NCI-H2081 treated with DMSO at 0.1 percent for 48 hours (cell line): Measurements from ENCODE around the gene RBPJ.
"Not testable (repeated sequence)": the region's sequence is repeated elsewhere in the genome, so short reads cannot be mapped to it uniquely, and the experiment has no call there.

ENCODE experiments used
- DNase-seq: peaks from one replicate; lab custom pipeline; 2025; lab: John Stamatoyannopoulos, UW

Gene RBPJ

DNA sequence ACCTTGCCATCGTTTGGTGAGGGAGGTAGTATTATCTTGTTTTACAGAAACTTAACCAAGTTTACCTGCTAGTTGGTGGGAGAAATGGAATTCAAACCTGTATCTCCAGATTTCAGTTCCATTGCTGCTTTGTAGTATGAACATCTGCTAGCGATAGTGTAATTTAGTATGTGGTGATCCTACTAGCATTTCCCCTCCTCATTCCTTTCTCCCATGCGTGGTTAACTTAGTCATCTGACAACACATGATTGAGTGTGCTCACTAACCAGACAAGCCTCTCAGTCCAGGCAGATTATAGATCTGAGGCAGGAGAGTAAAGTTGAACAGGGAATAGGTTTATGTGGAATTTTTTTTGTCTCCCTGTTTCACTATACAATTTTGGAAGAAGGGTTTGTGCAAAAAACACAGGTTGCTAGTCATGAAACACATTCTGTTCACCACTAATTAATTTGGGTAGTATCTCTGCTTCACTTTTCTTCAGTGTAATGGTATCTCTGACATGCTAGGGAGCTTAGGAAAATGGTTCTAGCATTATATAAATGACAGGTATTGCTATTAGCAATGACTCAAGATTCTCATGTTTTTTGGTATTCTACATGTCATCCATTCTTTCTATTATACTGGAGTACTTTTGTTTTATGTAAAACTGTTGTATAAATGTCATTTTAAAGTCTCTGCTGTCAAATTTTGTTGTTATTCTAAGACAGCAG is 21.7 kb downstream of the RBPJ start:
- DNase-seq = no peak

DNA sequence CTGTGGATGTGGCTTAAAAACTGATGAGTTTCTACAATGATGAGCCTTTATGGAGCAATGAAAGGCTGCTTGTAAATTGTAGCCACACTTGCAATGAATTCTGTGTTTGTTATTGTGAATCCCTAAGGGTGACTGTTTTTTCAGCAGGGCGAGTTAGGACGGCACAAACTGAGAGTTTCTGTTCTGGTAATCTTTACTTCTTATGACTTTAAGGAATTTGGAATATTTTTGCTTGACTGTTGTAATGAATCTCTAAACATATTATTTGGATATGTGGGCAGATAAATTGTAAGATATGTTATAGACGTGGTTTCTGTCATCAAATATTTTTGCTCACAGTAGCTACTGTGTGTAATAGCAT is 22.2 kb downstream of the RBPJ start:
- no peak for DNase-seq

DNA sequence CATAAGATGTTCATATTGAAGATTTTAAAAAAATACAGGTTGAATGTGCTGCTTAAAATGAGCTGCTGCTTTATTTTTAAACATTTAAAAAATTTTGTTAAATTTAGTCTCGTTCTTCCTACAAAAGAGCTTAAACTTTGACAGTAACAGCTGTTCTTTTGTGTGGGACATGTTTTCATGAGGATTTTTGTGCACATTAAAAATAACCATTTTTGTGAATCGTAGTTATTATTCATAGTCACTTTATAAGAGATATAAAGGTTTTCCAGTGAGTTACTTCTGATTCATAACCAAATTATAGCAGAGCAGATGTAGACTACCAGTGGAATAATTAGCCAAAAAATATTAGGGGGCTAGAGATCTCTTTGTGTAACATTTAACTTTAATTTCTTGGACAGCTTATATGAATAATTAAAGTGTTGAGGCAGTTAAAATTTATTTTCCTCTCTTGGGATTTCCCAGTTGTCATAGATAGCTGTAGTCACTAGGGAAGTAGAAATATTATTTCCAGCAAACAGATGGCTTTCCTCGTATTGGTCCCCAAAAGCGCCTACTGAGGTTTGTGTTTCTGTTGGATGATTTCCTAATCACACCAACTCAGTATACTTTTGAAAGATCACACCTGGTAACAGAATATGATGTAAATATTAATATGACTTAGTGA is 24.2 kb downstream of the RBPJ start:
- no peak for DNase-seq

DNA sequence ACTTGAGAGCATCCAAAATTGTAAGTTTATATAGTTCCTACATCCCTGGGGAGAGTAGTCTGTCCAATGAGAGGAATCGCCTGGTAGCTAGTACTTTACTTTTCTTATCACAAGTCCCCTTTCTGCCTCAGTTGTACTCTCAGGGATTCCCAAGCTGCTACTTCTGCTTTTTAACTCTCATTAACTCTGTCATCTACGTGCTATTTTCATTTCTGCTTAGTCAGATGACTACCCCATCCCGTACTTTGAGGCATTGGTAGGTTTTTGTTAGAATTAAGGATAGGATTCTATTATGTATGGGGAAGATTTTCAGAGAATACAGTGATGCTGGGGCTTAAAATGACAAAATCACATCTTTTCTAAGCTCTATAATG is 24.7 kb downstream of the RBPJ start:
- DNase-seq = no peak

DNA sequence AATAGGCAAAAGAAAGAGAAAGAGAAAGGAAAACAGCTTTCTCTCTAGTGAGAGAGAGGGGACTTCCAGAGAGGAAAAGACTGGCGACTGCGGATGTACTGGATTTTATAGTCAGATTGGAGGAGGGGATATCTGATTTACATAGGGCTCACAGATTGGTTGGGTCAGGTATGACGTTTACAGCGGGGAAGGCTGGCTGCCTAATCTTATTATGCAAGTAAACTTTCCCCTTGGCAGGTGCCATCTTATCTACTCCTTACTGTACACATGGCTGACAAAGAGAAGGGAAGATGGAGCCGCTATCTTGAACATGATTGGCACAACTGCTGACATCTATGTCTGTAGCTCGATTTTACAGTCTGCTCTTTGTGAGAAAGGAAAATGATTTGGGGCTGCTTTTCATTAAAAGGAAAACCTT is 25.4 kb downstream of the RBPJ start:
- DNase-seq = no peak

DNA sequence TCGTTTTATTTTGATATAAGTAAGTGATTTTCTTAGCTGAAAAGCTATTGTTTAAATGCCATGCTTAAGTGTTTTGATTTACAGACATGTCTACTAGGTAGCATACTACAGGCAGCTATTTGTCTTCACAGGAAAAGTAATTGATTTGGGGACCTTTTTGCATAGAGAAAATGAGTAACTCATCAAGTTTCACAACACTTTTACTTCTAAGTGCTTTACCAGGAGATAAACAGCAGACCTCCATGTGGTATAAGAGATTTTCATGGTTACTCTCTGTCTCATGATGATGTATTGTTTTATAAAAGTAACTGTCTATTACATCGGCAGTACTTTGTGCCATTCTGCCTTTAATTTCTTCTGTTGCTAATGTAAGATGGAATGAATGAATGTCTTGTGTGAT is 28.7 kb downstream of the RBPJ start:
- no peak for DNase-seq

DNA sequence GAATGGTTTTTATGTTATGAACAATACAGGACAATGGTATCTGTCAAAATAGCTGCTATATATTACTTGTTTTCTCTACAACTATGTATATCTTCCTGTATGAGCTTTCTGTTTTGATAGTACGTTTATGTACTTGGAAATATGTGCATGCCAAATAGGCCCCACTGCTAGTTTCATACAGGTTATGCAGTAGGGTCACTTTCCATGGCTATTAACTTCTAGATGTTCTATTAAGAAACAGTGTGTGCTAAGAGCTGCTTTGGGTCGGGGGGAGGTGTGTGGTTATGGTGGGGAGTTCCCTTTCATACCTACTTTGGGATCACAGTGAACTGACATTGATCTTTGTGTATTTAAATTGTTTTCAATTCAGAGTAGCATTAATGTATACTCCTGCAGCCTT is 30.9 kb downstream of the RBPJ start:
- DNase-seq = no peak

DNA sequence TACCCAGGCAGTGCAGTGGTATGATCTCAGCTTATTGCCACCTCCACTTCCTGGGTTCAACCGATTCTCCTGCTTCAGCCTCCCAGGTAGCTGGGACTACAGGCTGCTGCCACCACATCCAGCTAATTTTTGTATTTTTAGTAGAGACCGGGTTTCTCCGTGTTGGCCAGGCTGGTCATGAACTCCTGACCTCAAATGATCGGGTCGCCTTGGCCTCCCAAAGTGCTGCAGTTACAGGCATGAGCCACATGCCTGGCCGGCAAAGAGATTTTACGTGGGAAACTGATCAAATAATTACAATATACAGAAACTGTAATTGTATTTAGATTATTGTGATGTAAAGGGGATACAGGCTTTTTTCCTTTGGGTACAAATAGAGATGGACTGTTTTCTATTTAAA is 33.7 kb downstream of the RBPJ start:
- no peak for DNase-seq

DNA sequence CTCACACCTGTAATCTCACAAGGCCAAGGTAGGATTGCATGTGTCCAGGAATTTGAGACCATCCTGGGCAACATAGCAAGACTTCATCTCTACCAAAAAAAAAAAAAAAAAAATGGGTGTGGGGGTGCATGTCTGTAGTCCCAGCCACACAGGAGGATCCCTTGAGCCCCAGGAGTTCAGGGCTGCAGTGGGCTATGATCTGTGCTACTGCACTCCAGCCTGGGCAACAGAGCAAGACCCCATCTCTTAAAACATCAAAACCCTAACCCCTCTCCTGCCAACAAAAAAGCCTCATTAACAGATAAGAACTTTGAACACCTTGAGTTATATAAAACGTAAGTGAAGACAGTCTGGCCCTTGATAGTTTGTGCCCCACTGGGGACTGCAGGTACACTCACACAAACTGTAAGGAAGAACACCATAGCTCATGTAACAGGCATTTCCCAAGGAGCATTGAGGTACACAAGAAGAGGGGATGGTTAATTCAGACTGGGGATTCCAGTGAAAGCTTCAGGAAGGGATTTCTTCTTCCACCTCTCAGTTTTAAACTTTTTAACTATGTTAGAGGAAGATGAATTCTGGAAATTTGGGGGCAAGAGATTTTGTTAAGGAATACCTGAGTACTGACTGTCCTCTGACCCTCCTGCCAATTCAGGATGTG is 34.7 kb downstream of the RBPJ start:
- DNase-seq = no peak

DNA sequence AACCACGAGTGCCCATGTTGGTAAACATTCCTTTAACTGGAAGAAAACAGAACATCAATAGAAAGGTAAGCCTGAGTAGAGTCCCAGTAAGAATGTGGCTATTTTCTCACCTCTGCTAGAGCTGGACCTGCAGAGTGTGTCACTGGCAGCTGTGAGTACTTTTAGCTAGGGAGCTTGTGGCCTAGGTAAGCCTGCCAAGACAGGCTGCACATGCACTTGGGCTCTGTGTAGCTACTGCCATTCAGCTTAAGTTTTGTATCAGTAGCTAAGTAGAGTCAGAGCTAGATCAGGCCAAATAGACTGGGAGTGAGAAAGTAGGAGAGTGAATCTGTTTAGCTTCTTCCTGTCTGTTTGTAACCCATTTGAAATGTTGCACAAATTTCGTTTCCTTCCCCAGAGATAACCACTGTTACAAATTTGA is 35.3 kb downstream of the RBPJ start:
- DNase-seq = no peak

DNA sequence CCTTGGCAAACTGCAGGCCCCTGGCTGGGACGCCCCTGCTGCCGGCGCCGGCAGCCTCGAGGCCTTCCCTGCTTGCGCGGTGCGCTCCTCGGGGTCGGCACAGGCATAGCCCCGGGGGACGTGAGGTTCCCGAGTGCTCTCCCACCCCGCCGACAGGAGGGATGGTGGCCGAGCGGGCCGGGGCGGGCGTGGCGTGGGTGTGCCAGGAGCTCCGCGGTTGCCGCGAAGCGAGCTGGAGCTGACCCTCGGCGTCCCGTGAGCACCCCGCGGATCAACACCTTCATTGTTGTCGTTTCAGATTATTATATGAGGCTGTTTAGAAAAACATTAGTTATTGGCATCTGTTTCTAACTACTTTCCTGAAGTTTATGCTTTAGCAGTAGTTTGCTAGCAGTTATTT is 38.7 kb downstream of the RBPJ start:
- DNase-seq = not testable (repeated sequence)

DNA sequence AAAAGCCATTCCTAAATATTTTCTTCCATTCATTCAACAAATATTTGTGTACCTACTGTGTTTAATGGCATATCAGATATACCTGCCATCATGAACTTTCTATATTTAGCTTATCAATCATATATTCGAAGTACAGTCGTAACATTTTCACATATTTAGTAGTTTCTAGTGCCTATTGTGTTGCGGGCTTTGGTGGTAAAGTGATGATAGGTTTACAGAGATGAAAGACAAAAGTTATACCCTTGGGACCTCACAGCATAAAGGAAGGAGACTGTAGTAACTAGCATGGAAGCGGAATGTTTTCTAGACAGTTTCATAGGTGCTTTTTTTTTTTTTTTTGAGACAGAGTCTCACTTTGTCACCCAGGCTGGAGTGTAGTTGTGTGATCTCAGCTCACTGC is 39.5 kb downstream of the RBPJ start:
- no peak for DNase-seq

DNA sequence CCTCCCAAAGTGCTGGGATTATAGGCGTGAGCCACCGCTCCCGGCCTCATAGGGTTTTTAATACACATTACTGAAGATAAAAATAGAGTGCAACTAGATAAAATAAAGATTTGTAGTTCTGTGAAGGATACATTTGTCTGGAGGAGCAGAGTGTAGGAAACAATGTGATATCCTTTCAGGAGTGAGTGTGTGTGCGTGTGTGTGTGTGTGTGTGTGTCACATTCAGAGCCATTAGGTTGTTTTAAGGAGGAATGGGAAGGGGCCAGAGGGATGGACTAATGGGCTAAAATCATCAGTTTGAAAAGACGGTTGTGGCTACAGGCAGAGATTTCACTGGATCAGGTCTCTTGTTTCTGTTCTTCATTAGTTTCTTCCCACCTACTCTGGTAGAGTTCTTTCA is 40.0 kb downstream of the RBPJ start:
- no peak for DNase-seq

DNA sequence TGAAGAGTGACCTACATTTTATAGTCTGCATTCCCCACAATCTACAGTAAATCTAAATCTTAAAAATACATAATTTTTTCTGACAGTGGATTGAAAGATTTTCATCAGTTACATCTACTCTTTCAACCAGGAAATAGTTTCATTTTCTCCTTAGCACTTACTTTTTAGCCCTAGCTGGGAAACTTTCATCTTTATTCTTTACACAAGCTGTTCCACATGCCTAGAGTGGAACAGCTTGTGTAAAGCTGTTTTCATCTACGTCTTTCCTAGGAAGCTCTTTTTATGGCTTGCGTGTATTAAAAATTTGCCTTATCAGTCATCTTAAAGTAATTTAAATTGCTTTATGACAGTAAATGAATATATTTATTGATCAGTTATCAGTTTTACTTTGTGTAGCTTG is 40.5 kb downstream of the RBPJ start:
- DNase-seq = no peak

DNA sequence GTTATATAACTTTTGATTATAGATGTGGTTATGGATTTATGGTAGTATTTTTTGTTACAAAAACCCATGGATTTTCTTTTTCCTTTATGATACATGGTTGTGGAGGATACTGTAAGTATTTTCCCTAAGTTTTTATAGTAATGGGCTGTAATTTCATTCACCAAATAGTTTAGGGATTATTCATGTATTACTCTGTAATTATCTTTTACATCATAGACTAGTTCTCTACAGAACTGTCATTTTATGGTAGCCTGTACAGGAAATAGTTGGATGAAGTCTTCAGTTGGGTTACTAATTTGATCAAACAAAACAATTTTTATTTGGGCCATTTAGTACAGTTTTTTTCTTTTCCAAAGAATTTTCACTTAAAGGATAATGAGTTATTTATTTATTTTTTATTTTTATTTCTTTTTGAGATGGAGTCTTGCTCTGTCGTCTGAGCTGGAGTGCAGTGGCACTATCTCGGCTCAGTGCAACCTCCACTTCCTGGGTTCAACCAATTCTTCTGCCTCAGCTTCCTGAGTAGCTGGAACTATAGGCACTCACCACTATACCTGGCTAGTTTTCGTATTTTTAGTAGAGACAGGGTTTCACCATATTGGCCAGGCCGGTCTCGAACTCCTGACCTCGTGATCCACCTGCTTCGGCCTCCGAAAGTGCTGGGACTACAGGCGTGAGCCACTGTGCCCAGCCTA is 42.1 kb downstream of the RBPJ start:
- DNase-seq = no peak

DNA sequence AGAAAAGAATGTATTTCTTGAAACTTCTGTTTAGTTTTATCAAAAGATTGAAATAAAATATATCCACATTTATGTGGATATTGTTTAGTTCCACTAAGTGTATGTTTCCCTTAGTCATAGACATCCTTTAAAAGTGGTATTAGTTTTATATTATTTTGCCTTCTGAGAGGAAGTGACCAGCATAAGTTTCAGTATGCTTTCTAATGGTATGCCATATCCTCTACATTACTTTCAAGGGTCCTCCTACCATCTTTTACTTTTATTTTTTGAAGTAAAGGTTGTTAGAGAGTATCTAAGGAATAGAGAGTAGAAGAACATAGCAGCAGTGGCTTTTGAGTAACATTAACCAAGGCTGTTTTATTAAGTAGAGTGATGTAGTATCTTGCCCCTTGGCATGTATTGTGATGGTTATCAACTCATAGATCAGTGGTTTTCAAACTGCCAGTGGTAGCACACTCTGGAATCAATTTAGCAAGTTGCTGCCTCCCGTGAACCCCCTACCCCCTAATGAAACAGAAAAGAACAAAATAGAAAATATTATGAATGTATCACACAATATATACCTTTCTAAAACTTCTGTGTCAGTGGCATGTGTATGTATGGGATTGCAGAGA is 44.8 kb downstream of the RBPJ start:
- no peak for DNase-seq

DNA sequence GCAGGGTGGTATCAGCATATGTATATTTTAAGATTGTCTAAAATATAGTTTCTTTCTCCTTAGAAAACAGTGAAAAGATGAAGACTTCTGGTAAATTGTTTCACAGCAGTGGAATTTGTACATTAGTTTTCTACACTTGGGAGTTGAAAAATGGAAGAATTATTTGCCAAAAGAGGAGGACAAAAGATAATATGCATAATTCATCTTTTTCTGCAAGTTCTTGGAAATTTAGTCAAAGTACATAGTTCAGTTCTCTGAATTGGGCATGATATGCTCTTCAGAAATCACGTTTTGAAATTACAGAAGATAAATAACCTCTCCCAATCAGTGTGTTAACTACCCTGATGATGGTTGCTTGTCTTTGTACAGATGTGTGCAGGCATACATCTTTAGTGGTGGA is 47.0 kb downstream of the RBPJ start:
- DNase-seq = no peak

DNA sequence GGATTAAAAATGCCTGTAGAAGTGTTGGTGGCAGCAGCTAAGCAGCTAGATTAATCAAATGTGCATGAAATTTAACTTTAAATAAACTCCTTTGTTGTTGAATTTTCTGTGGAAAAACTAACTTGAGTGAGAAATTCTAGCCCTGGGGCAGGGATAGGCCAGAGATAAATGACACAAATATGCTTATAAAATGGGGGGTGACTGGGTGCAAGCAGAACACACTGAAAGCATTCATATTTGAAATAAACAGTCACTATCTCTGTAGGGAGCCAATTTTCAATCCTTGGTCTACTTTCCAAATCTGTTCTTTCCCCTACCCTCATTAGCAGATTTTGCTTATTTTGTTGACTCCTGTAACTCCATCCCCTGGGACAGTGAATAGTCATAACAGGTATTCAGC is 47.9 kb downstream of the RBPJ start:
- no peak for DNase-seq

DNA sequence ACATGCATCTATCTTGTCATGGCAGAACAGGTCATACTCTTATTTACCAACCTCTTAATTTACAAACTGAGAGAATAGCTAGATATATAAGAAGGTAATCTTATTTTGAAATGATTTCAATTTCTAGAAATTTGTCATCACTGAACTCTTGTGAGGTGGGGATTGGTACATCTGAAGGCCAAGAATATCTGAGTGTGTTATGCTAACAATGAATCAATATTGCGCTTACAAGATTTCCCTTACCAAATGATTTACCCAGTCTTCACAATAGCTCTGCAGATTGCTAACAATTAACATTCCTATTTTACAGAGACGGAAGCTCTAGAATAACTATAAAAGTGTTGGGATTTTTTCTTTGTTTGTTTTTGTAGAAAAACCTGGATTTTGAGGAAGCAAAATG is 48.3 kb downstream of the RBPJ start:
- no peak for DNase-seq

DNA sequence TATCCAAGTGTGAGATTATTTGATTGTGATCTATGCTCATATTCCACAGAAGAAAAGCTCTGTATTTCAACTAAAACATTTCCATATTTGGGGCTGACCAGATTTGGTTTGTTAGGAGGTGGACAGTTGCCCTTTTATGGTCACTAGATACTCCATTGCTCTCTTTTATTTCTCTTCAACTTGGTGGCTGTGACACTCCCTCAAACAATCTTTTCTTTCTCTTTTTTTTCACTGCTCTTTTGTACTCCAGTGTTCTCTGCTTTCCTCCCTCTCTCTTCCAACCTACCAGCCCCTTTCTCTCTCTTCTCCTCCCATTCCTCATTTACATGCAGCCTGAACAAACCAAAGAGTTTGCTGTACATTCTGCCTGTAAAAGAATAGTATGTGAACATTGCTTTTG is 48.8 kb downstream of the RBPJ start:
- DNase-seq = no peak

DNA sequence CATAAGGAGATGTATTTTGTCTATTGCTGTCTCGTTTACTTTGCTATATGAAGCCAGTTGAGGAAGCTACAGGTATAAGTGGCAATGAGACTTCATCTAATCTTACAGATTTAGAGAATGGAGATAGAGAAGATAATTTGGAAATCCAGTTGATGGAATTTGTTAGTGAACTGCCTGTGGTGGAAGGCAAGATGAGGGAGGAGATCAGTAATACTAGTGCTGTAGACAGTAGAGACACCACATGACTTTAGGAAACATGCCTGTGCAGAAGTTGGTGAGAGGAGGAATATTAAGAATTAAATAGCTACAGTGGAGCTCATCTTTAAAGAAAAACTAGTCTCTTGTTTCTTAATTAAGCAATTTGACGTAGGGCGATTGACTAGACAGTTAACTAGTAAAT is 51.3 kb downstream of the RBPJ start:
- DNase-seq = no peak

DNA sequence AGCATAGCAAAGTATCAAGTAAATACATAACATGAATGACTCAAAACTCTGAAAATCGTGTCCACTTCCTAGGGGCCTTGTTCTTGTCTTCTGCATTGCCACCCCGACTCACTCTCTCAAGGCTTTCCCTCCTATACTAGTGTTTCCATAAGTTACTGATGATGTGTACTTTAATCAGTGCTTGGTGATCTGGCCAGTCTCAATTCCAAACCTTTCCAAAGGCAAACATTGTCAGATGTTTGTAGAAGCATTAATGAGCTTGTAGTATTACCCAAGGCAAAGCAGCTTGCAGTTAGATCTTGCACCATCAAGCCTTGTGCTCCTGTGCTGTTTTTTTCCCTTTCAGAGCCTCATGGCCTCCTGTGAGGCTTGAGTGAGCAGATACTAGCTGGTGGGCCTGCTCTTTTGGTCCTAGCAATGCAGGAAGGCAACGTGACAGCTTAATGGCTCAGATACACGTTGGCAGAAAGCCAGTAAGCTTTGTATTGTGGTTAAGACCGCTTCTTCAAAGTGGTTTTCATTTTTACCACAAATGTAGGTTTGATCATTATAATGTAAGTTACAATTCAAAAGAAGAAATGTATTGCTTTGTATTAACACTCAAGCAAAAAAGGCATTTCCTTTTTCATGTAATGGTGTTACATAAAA is 51.8 kb downstream of the RBPJ start:
- DNase-seq = no peak
